Gastrocnemius medialis (tissue), 4 donors: ENCODE data around the gene KCNAB1.

Experiments
- POLR2A ChIP-seq, 2 donors: fragments of 450-650 bp; IDR thresholded peaks; one replicate each; pipeline ENCODE4 v1.6.1; 2017; ENCODE audit warnings: antibody characterized with exemption in 2 of 2, mild to moderate bottlenecking in 2 of 2, moderate library complexity in 2 of 2
- TF ChIP-seq, protein P1 (sequence below), 5 experiments: fragments of 450-650 bp in 3 of 5; fragments of 200-600 bp in 2 of 5; sonication (generic) in 2 of 5; IDR thresholded peaks in 4 of 5; conservative IDR thresholded peaks in 1 of 5; 1 replicate in 4 of 5; 2 replicates in 1 of 5; pipeline ENCODE4 v1.5.1; 2016 to 2019; ENCODE audit warnings: antibody characterized with exemption in 5 of 5, mild to moderate bottlenecking in 3 of 5, moderate library complexity in 3 of 5

DNA sequence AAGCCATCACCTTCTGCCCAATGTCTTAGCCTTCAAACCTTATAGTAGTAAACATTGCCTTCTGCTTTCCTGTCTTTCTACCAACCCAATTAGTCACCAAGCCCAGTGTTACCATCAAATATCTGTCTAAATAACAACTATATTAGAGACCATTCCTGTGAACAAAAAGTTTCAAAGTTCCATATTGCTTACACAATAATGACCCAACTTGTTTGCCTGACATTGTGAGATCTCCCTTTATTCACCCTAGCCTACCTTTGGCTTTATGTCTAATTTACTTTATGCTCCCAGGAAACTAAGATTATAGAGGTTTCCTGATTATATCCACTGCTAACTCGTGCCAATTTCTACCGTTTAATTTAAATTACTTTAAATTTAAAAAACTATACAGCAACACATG, 26.0 kb upstream of the KCNAB1 start:
- TF ChIP-seq, protein P1, sequence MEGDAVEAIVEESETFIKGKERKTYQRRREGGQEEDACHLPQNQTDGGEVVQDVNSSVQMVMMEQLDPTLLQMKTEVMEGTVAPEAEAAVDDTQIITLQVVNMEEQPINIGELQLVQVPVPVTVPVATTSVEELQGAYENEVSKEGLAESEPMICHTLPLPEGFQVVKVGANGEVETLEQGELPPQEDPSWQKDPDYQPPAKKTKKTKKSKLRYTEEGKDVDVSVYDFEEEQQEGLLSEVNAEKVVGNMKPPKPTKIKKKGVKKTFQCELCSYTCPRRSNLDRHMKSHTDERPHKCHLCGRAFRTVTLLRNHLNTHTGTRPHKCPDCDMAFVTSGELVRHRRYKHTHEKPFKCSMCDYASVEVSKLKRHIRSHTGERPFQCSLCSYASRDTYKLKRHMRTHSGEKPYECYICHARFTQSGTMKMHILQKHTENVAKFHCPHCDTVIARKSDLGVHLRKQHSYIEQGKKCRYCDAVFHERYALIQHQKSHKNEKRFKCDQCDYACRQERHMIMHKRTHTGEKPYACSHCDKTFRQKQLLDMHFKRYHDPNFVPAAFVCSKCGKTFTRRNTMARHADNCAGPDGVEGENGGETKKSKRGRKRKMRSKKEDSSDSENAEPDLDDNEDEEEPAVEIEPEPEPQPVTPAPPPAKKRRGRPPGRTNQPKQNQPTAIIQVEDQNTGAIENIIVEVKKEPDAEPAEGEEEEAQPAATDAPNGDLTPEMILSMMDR (IDR thresholded peaks at IDR 0.05 in 4 of 5, conservative IDR thresholded peaks at IDR 0.05 in 1 of 5), result no peak
- TF ChIP-seq POLR2A (IDR thresholded peaks at IDR 0.05), result no peak
